HepG2 (cell line): Measurements from ENCODE around the gene CEP135. TPM values are rescaled to one million over a fixed set of nuclear protein-coding genes. Genes with fewer than 3 reads are reported as not detected.

Experiments
- CENPT ChIP-seq: sonication (generic); formaldehyde crosslinking; IDR thresholded peaks from 2 replicates; pipeline ENCODE4 v1.8.0; 2022; ENCODE audit warnings: low read depth, mild to moderate bottlenecking, moderate library complexity, missing genetic modification reagents
- CENPX ChIP-seq: sonication (generic); formaldehyde crosslinking; IDR thresholded peaks from 2 replicates; pipeline ENCODE4 v1.9.0; 2021; ENCODE audit warnings: mild to moderate bottlenecking, missing genetic modification reagents, moderate library complexity
- DR1 ChIP-seq: sonication (generic); formaldehyde crosslinking; IDR thresholded peaks from 2 replicates; pipeline ENCODE4 v1.8.0; 2021; ENCODE audit warnings: mild to moderate bottlenecking, missing genetic modification reagents, inconsistent platforms
- FOXA3 ChIP-seq: IDR thresholded peaks from 2 replicates; pipeline ENCODE4 v1.6.1; 2016; ENCODE audit warnings: missing genetic modification reagents, missing compliant biosample characterization
- GPBP1L1 ChIP-seq: sonication (generic); formaldehyde crosslinking; IDR thresholded peaks from 2 replicates; pipeline ENCODE4 v1.5.0; 2020; ENCODE audit warnings: mild to moderate bottlenecking, missing genetic modification reagents
- HINFP ChIP-seq: sonication (generic); formaldehyde crosslinking; IDR thresholded peaks from 2 replicates; pipeline ENCODE4 v1.4.0; 2020; ENCODE audit warnings: low read depth, mild to moderate bottlenecking, missing genetic modification reagents
- HMGA1 ChIP-seq: sonication (generic); formaldehyde crosslinking; conservative IDR thresholded peaks from 2 replicates; pipeline ENCODE4 v1.4.0; 2020; ENCODE audit warnings: missing genetic modification reagents
- KAT2B ChIP-seq: fragments of 150-350 bp; IDR thresholded peaks from 2 replicates; pipeline ENCODE4 v1.6.1; 2014; ENCODE audit warnings: low read depth, low read length, borderline replicate concordance
- KLF12 ChIP-seq: sonication (generic); formaldehyde crosslinking; IDR thresholded peaks from 2 replicates; pipeline ENCODE4 v1.4.0; 2020; ENCODE audit warnings: missing genetic modification reagents, borderline replicate concordance
- MIER2 ChIP-seq: IDR thresholded peaks from 2 replicates; pipeline ENCODE4 v1.6.1; 2016; ENCODE audit warnings: missing biosample characterization, missing genetic modification reagents
- NAIF1 ChIP-seq: sonication (generic); formaldehyde crosslinking; IDR thresholded peaks from 2 replicates; pipeline ENCODE4 v1.5.0; 2020; ENCODE audit warnings: mild to moderate bottlenecking, missing genetic modification reagents, borderline replicate concordance
- NFE2L2 ChIP-seq: fragments of 150-350 bp; IDR thresholded peaks from 2 replicates; pipeline ENCODE4 v1.6.1; 2014; ENCODE audit warnings: low read length
- THYN1 ChIP-seq: sonication (generic); formaldehyde crosslinking; IDR thresholded peaks from 2 replicates; pipeline ENCODE4 v1.8.1; 2023; ENCODE audit warnings: low read depth, mild to moderate bottlenecking, moderate library complexity, missing genetic modification reagents, borderline replicate concordance
- TP53 ChIP-seq: sonication (generic); formaldehyde crosslinking; conservative IDR thresholded peaks from 2 replicates; pipeline ENCODE4 v1.4.0; 2020; ENCODE audit warnings: missing genetic modification reagents
- TRAFD1 ChIP-seq: sonication (generic); formaldehyde crosslinking; IDR thresholded peaks from 2 replicates; pipeline ENCODE4 v1.5.1; 2020; ENCODE audit warnings: missing genetic modification reagents, mild to moderate bottlenecking, borderline replicate concordance
- ZBTB34 ChIP-seq: sonication (generic); formaldehyde crosslinking; IDR thresholded peaks from 2 replicates; pipeline ENCODE4 v1.8.0; 2022; ENCODE audit warnings: mild to moderate bottlenecking, missing genetic modification reagents
- ZNF256 ChIP-seq: sonication (generic); formaldehyde crosslinking; conservative IDR thresholded peaks from 2 replicates; pipeline ENCODE4 v1.4.0; 2020; ENCODE audit warnings: missing genetic modification reagents
- ZNF260 ChIP-seq: sonication (generic); formaldehyde crosslinking; IDR thresholded peaks from 2 replicates; pipeline ENCODE4 v1.4.0; 2020; ENCODE audit warnings: missing genetic modification reagents, low read depth, mild to moderate bottlenecking, borderline replicate concordance
- ZNF34 ChIP-seq: sonication (generic); formaldehyde crosslinking; IDR thresholded peaks from 2 replicates; pipeline ENCODE4 v1.4.0; 2020; ENCODE audit warnings: mild to moderate bottlenecking, missing genetic modification reagents, borderline replicate concordance
- ZNF567 ChIP-seq: sonication (generic); formaldehyde crosslinking; IDR thresholded peaks from 2 replicates; pipeline ENCODE4 v1.8.1; 2023; ENCODE audit warnings: mild to moderate bottlenecking, missing genetic modification reagents, borderline replicate concordance
- ZNF605 ChIP-seq: sonication (generic); formaldehyde crosslinking; IDR thresholded peaks from 2 replicates; pipeline ENCODE4 v1.8.0; 2022; ENCODE audit warnings: mild to moderate bottlenecking, missing genetic modification reagents
- ZNF607 ChIP-seq: sonication (generic); formaldehyde crosslinking; IDR thresholded peaks from 2 replicates; pipeline ENCODE4 v1.5.1; 2020; ENCODE audit warnings: missing genetic modification reagents, mild to moderate bottlenecking, borderline replicate concordance
- ZNF709 ChIP-seq: sonication (generic); formaldehyde crosslinking; IDR thresholded peaks from 2 replicates; pipeline ENCODE4 v1.5.0; 2020; ENCODE audit warnings: mild to moderate bottlenecking, missing genetic modification reagents
- polyA plus RNA-seq, 8 experiments: library from polyadenylated mRNA; depleted of rRNA in 3 of 8; stranded (reverse) in 7 of 8; unstranded in 1 of 8; fragments of >200 nt; fragmentation: Illumina TruSeq in 4 of 8; extraction: Trizol in 4 of 8; gene quantifications; 2 replicates each; pipeline versions ENCODE4 v1.2.1 to v1.2.3, GENCODE V29; 2011 to 2016; ENCODE audit warnings: low read depth in 4 of 8, missing spikeins in 1 of 8, mixed read lengths in 1 of 8; ENCODE audit not compliant: insufficient read depth in 1 of 8
- total RNA-seq, 5 experiments: library from RNA; depleted of rRNA; stranded (reverse); fragments of >200 nt; fragmentation: Illumina TruSeq; extraction: Trizol; gene quantifications; 2 replicates each; pipeline ENCODE4 v1.2.3, GENCODE V29; 2016; ENCODE audit warnings: low read depth in 1 of 5

The CEP135 gene
- total and polyA plus RNA-seq, 2 of the 13 experiments (the other 11 are each of a cell fraction or from before 2014, with no cell fraction given) = 1.7 to 8.8 TPM

GRCh38 chr4:55948726-55949481 is at the start of gene CEP135 (continued):
- no peak for TF ChIP-seq NFE2L2
- 0 out of 2 replicates have a peak, but pooled peaks have one; percentile 66 for TF ChIP-seq TRAFD1 (CRISPR knock-in tag)
- 0 out of 2 replicates have a peak, but pooled peaks have one; percentile 60 for TF ChIP-seq HINFP (CRISPR knock-in tag)
- TF ChIP-seq CENPT (CRISPR knock-in tag) = 0 out of 2 replicates have a peak, but pooled peaks have one; percentile 78
- TF ChIP-seq MIER2 = 0 out of 2 replicates have a peak, but pooled peaks have one; percentile 12
- TF ChIP-seq ZNF709 (CRISPR knock-in tag) = no peak
- TF ChIP-seq DR1 (CRISPR knock-in tag) = peak; percentile 60
- no peak for TF ChIP-seq KAT2B
- TF ChIP-seq GPBP1L1 (CRISPR knock-in tag) = no peak
- TF ChIP-seq ZBTB34 (CRISPR knock-in tag) = no peak
- TF ChIP-seq TP53 (CRISPR knock-in tag) = 0 out of 2 replicates have a peak, but pooled peaks have one; percentile 48
- no peak for TF ChIP-seq ZNF34
- no peak for TF ChIP-seq HMGA1 (CRISPR knock-in tag)
- peak; percentile 89 for TF ChIP-seq KLF12 (CRISPR knock-in tag)
- peak; percentile 79; the same call in 1 of the 2 replicates for TF ChIP-seq ZNF256 (CRISPR knock-in tag)
- TF ChIP-seq NAIF1 (CRISPR knock-in tag) = peak; percentile 90; the same call in 1 of the 2 replicates
- peak; percentile 64; the same call in 1 of the 2 replicates for TF ChIP-seq ZNF607 (CRISPR knock-in tag)
- no peak for TF ChIP-seq CENPX (CRISPR knock-in tag)
- TF ChIP-seq ZNF260 = no peak
- no peak for TF ChIP-seq THYN1 (CRISPR knock-in tag)
- TF ChIP-seq FOXA3 (CRISPR knock-in tag) = peak; percentile 5; the same call in 1 of the 2 replicates
- peak; percentile 94 for TF ChIP-seq ZNF605 (CRISPR knock-in tag)
- peak; percentile 59 for TF ChIP-seq ZNF567 (CRISPR knock-in tag)
